Measurements from ENCODE around the gene USP35. TPM values are rescaled to one million over a fixed set of nuclear protein-coding genes. Genes with fewer than 3 reads are reported as not detected.

Gene USP35
- total and polyA plus RNA-seq, 2 donors (not counting 1 experiment from before 2014, with no cell fraction given): 4.8 to 6.0 TPM

DNA sequence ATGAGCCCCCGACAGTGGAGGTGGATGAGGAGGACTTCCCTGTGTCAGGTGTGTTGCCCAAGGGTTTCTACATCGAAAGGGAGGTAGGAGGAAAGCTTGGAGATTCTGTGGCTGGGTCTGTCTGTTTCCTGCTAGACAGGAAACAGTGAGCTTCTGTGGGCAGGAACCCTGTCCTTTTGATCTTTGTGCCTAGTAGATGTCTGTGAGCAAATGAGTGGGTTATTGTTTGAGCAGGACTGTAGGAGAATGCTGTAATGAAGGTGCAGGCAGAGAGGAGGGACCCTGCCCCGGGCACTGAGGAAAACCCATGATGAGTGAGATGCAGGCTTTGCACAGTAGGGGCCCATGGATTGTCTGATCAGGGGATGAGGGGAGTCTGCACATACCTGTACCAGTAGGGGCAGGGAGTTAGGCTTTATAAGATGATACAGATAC, 14.0 kb downstream of the USP35 start:
- Histone ChIP-seq H3K4me3 (ENCODE audit: control extremely low read depth in 1 of 5, extremely low read depth in 1 of 5, insufficient read depth in 1 of 5, low read depth in 2 of 5, low read length in 4 of 5) (no peak overlapping the region), H3K4me1 (ENCODE audit: control insufficient read depth in 2 of 2, insufficient read depth in 2 of 2, low read length in 2 of 2) (peaks cover 14 to 15% of the 10 kb centered on the region in 2 donors), H3K79me2 (ENCODE audit: control insufficient read depth, insufficient read depth, low read length) (no peaks in the 10 kb centered on the region), H3K27me3 (replicated peaks in 1 of 4; ENCODE audit: control extremely low read depth in 1 of 4, control insufficient read depth in 3 of 4, insufficient read depth in 4 of 4, low read length in 3 of 4) (no peaks in the 10 kb centered on the region), H3K9me3 (ENCODE audit: control extremely low read depth in 1 of 3, control insufficient read depth in 2 of 3, insufficient read depth in 1 of 3, low read length in 2 of 3) (no peaks in the 10 kb centered on the region), H3K36me3 (replicated peaks in 1 of 2; ENCODE audit: control extremely low read depth in 1 of 2, control insufficient read depth in 1 of 2, extremely low read depth in 1 of 2, insufficient read depth in 2 of 2, low read length in 1 of 2) (peaks cover 0 to 4% of the 10 kb centered on the region in 2 experiments), H3K4me2 (replicated peaks; ENCODE audit: low read depth, low read length, poor library complexity, severe bottlenecking) (peak overlapping the region; percentile 35), H3K27ac (ENCODE audit: low read length in 2 of 2) (no peak overlapping the region), H2AFZ (ENCODE audit: insufficient read depth, low read depth, low read length, poor library complexity, severe bottlenecking) (no peak overlapping the region), H3K9ac (ENCODE audit: low read length) (peak overlapping the region; percentile 15), H4K20me1 (ENCODE audit: control insufficient read depth, insufficient read depth, low read length, poor library complexity, severe bottlenecking) (no peaks in the 10 kb centered on the region)
- no peak for ATAC-seq (ENCODE audit: low read depth)
- TF ChIP-seq, protein P1, sequence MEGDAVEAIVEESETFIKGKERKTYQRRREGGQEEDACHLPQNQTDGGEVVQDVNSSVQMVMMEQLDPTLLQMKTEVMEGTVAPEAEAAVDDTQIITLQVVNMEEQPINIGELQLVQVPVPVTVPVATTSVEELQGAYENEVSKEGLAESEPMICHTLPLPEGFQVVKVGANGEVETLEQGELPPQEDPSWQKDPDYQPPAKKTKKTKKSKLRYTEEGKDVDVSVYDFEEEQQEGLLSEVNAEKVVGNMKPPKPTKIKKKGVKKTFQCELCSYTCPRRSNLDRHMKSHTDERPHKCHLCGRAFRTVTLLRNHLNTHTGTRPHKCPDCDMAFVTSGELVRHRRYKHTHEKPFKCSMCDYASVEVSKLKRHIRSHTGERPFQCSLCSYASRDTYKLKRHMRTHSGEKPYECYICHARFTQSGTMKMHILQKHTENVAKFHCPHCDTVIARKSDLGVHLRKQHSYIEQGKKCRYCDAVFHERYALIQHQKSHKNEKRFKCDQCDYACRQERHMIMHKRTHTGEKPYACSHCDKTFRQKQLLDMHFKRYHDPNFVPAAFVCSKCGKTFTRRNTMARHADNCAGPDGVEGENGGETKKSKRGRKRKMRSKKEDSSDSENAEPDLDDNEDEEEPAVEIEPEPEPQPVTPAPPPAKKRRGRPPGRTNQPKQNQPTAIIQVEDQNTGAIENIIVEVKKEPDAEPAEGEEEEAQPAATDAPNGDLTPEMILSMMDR (IDR thresholded peaks at IDR 0.05): no peak
- no peak for TF ChIP-seq EZH2 (IDR thresholded peaks at IDR 0.05; ENCODE audit: borderline replicate concordance, insufficient read depth, low read depth, low read length, poor library complexity, severe bottlenecking)
- 0% methylated on average over 3 of the region's 3 CpGs for WGBS (ENCODE audit: insufficient coverage)
- H3K4me3 Mint-ChIP-seq: peak overlapping the region; percentile 14
- no peak for DNase-seq
- intact Hi-C loops (cut with micrococcal nuclease): no loop called here
- peak overlapping the region; percentile 37 for H3K27ac Mint-ChIP-seq
- peaks cover 18% of the 10 kb centered on the region for H3K4me1 Mint-ChIP-seq
- ChIA-PET CTCF (interaction anchor here (0.6 kb wide), 1 partner anchor 12 kb away, joined by 3 read pairs; no protein-coding TSS in a partner anchor), POLR2A (no interaction called here)
- H3K9me3 Mint-ChIP-seq (ENCODE audit: insufficient read depth): no peaks in the 10 kb centered on the region
- no peaks in the 10 kb centered on the region for H3K27me3 Mint-ChIP-seq

DNA sequence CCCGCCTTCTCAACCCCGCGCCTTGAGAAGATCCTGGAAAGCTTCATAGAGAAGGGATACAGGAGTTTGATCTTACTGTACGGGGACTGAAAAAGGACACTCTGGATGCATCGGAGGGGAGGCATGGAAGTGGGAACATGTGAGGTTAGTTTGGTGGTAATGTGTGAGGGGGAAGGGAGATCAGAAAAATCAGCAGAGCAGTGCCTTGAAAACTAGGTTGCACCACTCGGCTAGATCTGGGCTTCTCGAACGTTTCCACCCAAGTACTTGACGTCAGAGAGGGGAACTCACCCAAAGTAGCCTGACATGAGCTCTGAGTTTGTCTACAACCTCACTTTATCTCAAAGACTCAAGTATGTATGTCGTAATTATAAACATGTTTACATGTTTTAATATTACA, 14.5 kb downstream of the USP35 start:
- H3K9me3 ChIP-seq (ENCODE audit: control extremely low read depth in 1 of 3, control insufficient read depth in 2 of 3, insufficient read depth in 1 of 3, low read length in 2 of 3): no peaks in the 10 kb centered on the region
- peaks cover 0 to 4% of the 10 kb centered on the region in 2 experiments for H3K36me3 ChIP-seq (replicated peaks in 1 of 2; ENCODE audit: control extremely low read depth in 1 of 2, control insufficient read depth in 1 of 2, extremely low read depth in 1 of 2, insufficient read depth in 2 of 2, low read length in 1 of 2)
- 62% methylated on average over 9 of the region's 10 CpGs for WGBS (ENCODE audit: insufficient coverage)
- peak overlapping the region; percentile 35 for H3K4me2 ChIP-seq (replicated peaks; ENCODE audit: low read depth, low read length, poor library complexity, severe bottlenecking)
- no peak overlapping the region for H3K27ac ChIP-seq (ENCODE audit: low read length in 2 of 2)
- H3K27ac Mint-ChIP-seq: no peak overlapping the region
- ATAC-seq (ENCODE audit: low read depth) (peak; percentile 33), DNase-seq (peak; percentile 30)
- TF ChIP-seq, protein P1 (IDR thresholded peaks at IDR 0.05): no peak
- no peak for TF ChIP-seq EZH2 (IDR thresholded peaks at IDR 0.05; ENCODE audit: borderline replicate concordance, insufficient read depth, low read depth, low read length, poor library complexity, severe bottlenecking)
- no peak overlapping the region for H2AFZ ChIP-seq (ENCODE audit: insufficient read depth, low read depth, low read length, poor library complexity, severe bottlenecking)
- peaks cover 18% of the 10 kb centered on the region for H3K4me1 Mint-ChIP-seq
- no peak overlapping the region for H3K4me3 ChIP-seq (ENCODE audit: control extremely low read depth in 1 of 5, extremely low read depth in 1 of 5, insufficient read depth in 1 of 5, low read depth in 2 of 5, low read length in 4 of 5)
- peaks cover 14 to 15% of the 10 kb centered on the region in 2 donors for H3K4me1 ChIP-seq (ENCODE audit: control insufficient read depth in 2 of 2, insufficient read depth in 2 of 2, low read length in 2 of 2)
- no peaks in the 10 kb centered on the region for H3K27me3 Mint-ChIP-seq
- no peaks in the 10 kb centered on the region for H3K79me2 ChIP-seq (ENCODE audit: control insufficient read depth, insufficient read depth, low read length)
- H3K4me3 Mint-ChIP-seq: peak overlapping the region; percentile 21
- no peaks in the 10 kb centered on the region for H4K20me1 ChIP-seq (ENCODE audit: control insufficient read depth, insufficient read depth, low read length, poor library complexity, severe bottlenecking)
- H3K9ac ChIP-seq (ENCODE audit: low read length): no peak overlapping the region
- no peaks in the 10 kb centered on the region for H3K27me3 ChIP-seq (replicated peaks in 1 of 4; ENCODE audit: control extremely low read depth in 1 of 4, control insufficient read depth in 3 of 4, insufficient read depth in 4 of 4, low read length in 3 of 4)
- POLR2A ChIA-PET: no interaction called here
- intact Hi-C loops (cut with micrococcal nuclease): no loop called here
- CTCF ChIA-PET: interaction anchor here (0.6 kb wide), 1 partner anchor 12 kb away, joined by 3 read pairs; no protein-coding TSS in a partner anchor
- H3K9me3 Mint-ChIP-seq (ENCODE audit: insufficient read depth): no peaks in the 10 kb centered on the region
